GF-D8 (cell line): ENCODE data around the gene CDK5RAP1.
A peak's percentile ranks its signal among the peaks of the same experiment; 100 is the strongest.
"Not testable (repeated sequence)": the region's sequence is repeated elsewhere in the genome, so short reads cannot be mapped to it uniquely, and the experiment has no call there.

Experiments
- DNase-seq: peaks from one replicate; lab custom pipeline; 2025; lab: John Stamatoyannopoulos, UW

Gene CDK5RAP1, protein sequence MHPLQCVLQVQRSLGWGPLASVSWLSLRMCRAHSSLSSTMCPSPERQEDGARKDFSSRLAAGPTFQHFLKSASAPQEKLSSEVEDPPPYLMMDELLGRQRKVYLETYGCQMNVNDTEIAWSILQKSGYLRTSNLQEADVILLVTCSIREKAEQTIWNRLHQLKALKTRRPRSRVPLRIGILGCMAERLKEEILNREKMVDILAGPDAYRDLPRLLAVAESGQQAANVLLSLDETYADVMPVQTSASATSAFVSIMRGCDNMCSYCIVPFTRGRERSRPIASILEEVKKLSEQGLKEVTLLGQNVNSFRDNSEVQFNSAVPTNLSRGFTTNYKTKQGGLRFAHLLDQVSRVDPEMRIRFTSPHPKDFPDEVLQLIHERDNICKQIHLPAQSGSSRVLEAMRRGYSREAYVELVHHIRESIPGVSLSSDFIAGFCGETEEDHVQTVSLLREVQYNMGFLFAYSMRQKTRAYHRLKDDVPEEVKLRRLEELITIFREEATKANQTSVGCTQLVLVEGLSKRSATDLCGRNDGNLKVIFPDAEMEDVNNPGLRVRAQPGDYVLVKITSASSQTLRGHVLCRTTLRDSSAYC

DNA sequence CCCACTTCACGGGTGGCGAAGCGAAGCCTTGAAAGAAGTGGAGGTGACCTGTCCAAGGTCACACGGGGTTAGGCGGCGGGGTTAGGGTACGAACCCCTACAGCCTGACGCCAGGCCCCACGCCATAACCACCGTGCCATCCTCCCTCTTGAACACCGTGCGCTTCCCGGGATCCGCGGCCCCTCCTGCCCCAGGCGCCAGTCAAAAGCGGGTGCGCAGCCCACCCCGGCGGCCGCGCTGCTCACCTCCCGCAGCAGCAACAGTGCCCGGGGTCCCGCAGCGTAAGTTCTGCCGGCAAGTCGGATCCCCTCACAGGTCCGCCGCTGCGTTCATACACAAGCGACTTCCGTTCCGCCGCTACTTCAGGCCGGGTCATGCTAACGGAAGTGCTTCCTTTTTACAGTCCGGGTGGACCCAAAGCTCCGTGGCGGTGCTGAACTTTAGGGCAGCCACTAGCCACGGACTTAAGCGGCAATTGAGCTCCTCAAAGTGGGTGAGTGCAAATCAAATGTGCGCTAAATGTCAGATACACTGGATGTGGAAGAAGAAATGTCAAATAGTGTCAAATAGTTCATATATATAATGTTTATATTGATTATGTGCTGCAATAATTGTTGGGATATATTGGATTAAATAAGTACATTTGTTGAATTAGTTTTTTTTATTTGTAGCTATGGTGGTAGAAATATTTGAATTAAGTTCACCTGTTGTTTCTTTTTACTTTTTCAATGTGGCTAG lies at the start of gene CDK5RAP1:
TSS of gene CDK5RAP1 (minus strand) at position 336 of the 737 bp plus-strand sequence. CDS start 4,455 bp downstream, outside the sequence.
- peak; percentile 42 for DNase-seq

DNA sequence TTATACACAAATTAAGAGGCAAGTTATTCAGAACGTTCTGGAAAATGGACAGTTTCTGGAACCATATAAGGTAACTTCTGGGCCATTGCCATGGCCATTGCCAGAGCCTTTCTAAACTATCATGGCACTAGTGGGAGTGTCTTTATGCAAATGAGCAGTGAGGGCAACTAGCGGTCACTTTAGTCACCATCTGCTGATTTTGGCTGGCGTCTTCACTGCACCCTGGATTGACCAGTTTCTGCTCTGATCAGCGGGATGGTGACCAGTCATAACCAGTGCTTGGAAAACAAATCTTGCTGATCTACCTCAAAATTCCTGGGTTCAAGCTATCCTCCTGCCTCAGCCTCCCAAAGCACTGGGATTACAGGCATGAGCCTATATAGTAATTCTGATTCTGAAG lies 49.5 kb upstream of the CDK5RAP1 start:
- no peak for DNase-seq

DNA sequence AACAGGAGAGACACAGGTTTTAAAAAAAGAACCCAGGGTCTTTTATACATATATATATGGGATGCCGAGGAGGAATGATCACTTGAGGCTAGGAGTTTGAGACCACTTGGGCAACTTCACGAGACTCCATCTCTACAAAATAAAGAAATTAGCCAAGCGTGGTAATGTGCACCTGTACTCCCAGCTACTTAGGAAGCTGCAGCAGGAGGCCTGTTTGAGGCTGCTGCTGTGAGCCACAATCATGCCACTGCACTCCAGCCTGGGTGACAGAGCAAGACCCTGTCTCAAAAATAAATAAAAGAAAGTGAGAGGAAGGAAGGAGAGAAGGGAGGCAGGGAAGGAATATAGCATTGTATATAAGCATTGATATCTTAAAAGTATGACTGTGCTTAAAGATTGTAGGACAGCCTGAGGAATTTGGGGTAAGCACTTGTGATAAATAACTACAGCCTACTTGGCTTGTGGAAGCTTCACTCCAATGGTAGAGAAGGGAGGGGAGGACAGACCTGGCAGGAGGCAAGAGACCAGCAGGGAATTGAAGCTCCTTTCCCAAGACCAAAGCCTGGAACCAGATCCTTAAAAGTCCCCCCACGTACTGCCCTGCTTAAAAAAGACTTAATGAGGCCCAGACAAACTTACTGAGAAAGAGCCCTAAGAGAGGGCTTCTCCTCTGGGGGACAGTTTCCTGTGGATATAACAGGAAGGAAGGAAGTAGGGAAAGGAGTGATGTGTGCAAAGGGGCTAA lies 44.7 kb upstream of the CDK5RAP1 start:
- DNase-seq = no peak

DNA sequence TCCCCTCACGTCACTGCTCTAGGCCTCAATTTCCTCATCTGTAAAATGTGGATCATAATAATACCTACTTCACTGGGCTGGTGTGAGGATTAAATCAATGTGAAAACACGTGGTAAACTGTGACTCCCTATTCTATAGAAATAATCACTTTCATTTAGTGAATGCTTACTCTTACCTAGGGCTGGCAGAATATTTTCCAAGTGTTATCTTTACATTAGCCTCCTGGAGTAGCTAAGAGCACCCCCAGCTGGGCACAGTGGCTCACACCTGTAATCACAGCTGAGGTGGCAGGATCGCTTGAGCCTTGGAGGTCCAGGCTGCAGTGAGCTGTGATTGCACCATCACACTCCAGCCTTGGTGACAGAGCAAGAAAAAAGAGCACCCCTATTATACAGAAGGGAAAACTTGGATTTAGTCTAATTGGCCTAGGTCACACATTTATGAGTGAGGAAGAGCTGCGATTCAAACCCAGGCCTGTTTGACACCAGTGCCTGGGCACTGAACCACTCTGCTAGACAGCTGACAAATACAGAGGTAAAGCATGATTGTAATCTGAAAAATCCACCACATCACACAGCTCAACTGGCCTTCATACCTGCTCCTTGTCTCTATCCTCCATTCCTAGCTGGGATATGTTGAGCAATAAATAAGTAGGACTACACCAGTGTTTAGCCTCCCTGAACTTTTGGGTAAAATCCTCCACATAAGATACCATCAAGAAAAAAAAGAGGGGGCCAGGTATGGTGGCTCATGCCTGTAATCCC lies 43.7 kb upstream of the CDK5RAP1 start:
- no peak for DNase-seq

DNA sequence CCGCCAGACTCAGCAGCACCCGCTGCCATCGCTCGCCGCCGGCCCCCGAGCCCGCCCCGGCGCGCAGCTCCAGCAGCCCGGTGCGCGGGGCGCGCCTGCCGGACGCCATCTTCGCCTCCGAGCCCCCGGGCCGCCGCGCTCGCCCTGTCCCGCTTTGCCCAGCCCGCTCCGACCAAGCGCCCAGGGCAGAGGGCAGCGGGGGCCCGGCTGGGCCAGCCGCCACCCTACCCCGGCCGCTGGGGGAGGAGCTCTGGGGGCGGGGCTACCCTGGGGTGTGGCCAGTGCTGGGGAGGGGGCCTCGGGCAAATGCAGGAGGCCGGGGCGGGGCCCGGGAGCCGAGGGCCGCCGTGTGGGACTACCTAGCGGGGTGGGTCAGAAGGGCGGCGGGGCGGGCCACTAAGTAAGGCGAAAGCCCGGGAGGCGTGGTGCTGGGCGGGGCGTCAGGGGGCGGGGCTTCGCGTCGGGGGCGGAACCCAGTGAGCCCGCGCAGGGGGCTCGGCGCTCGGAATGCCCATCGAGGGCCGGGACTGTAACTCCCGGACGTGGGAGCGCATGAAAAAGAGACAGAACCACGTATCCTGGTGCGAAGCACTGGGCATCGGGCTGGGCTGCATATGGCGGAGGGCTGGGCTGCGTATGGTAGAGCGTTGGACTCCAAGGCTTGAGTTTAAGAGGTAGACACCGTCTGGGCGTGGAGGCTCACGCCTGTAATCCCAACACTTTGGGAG lies 42.4 kb upstream of the CDK5RAP1 start, which contains the start of gene SNTA1:
TSS of gene SNTA1 (minus strand) at position 252 of the 728 bp plus-strand sequence. CDS start at position 109, 143 bp downstream.
- no peak for DNase-seq

DNA sequence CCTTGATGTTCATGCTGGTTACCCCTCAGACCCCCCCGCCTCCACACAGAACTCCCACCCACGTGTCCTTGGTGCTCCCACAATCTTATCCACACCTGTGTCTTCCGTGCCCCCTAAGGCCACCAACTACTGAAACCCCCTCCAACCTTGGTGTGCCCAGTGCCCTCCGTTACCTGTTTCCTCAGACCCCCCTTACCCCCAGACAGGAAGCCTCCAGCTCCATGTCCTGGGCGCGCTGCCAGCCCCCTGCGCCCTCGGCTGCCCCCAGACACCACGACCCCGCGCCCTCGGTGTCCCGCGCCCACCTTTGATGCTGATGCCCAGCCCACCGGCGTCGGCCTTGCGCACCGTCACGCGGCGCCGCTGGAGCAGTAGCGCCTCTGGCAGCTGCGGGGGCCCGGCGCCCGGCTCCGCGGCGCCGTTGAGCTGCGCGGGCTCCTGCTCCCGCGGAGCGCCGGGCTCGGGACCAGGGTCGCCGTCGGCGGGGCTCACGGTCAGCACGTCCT lies 41.7 kb upstream of the CDK5RAP1 start:
- DNase-seq = no peak

DNA sequence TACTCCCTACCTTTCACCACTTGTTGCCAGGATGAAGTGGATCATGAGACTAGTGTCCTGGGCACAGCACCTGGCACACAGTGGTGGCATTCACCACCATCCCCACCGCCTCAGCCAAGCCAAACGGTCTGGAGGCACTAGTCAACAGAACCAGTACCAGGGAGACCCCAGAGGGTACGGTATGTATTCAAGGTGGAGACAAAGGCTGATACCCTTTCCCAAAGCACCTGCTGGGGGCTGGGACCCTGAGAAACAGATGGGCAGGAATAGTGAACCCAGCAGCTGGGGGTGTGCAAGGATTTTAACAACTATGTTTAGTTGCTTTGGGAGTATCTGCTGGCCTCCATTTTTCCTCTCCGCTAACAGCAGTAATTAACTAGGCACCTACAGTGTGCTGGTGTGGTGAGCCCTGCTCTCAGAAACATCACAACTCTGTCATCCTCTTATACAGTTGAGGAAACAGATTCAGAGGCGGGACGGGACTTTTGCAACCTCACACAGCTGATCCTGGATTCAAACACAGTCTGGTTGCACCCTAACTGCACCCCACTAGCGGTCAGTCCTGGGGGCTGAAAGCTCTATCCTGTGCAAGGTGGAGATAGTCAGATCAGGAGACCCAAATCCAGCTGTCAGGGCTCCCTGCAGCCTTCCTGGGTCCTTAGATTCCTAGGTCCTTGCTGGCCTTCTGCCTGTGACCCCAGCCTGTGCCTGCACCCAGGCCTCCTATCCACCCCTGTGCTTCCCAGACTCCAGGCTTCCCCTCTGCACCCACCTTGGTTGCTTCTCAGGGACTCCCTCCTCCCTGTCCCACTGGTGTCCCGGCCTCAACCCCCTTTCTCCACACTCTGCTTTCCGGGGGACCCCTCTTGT lies 41.1 kb upstream of the CDK5RAP1 start:
- no peak for DNase-seq

DNA sequence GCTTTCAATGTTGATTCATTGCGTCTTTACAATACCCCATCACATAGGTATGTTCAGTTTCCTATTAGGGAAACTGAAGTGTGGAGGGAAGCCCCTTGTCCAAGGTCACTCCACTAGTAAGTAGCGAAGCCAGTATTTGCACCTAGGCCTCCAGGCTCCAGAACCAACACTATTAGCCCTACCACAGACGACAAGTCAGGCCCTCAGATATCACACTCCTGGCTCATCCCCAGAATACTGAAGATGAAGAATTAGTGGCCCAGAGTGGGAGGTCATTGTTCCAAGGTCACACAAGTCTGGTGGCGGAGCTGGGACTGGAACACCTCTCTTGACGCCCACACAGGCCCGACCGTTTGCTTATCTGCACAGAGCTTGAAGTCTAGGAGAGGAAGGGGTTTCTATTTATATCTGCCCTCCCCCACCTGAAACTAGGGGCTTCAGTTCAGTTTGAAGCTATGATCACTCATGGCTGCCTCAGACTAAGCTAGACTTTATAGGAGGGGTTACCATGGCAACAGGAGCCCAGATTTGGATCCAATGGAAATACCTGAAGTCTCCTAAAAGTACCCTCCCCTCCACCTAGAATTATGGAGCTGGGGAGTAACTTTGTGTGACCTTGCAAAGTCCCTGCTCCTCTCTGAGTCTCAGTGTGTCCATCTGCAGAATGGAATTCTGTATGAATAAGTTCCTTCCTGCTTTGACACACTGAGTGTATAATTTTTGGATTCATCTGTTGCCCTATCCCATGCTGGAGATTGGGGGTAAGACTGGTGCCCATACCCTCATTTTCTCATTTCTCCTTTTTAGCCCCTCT lies 40.0 kb upstream of the CDK5RAP1 start:
- DNase-seq = no peak

DNA sequence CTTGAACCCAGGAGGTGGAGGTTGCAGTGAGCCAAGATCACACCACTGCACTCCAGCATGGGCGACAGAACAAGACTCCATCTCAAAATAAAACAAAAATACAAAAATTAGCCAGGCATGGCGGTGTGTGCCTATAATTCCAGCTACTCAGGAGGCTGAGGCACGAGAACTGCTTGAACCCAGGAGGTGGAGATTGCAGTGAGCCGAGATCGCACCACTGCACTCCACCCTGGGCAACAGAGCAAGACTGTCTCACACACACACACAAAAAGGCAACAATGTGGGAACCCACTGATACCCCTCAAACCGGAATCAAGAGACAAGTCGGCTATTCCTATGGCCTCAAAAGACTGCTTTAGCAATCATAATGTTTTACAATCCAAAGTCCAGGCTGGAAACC lies 39.2 kb upstream of the CDK5RAP1 start:
- DNase-seq = not testable (repeated sequence)

DNA sequence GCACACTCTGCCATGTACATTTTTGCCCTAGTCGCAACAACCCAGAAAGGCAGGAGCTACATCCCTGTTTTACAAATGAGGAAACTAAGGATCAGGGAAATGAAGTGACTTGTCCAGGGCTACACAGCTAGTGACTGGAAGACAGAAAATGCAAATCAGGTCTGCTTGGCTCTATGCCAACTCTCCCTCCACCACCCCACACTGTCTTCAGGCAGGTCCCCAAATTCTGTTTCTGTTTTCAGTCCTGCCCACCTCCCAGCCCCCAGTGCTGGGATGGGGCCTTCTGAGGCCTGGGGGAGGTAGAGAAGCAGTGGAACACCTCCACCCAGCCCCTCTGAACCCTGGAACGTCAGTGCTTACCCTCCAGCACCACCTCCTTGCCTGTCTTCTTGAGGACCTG lies 37.2 kb upstream of the CDK5RAP1 start:
- DNase-seq = no peak

DNA sequence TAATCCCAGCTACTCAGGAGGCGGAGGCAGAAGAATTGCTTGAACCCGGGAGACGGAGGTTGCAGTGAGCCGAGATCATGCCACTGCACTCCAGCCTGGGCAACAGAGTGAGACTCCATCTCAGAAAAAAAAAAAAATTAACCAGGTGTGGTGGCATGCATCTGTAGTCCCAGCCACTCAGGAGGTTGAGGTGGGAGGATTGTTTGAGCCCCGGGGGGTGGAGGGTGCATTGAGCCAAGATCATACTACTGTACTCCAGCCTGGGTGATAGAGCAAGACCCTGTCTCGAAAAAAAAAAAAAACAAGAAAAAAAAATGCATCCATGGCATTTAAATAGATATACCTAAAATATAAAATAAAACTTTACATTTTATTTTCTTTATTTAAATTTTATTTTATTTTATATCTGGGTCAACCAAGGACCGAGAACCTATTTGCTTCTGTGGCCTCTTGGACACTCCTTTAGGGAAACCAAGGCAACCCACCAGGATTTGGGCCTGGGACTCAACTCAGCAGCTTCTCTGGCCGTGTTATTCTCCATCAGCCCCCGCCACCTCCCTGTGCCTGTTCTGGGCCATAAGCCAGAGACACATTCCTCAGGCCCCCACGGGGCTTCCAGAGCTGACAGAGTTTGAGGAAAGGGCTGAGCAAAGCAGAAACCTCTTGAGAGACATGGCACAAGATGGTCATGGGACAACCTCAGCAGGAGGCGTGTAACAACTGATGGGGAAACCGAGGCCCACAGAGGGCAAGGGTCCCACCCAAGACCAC lies 36.0 kb upstream of the CDK5RAP1 start:
- DNase-seq = no peak

DNA sequence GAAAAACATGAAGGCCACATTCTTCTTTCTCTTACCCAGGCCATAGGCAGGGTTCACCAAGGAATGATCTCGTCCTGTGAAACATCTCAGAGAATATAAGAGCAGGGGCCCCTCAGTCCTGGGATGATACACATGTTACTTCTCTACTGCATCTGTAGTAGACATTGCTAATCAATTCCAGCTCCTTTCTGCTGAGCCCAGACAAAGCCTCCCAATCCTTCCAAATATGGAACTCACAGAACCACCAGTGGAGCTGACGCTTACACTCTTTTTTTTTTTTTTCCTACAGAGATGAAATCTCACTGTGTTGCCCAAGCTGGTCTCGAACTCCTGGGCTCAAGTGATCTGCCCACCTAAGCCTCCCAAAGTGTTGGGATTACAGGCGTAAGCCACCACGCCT lies 33.1 kb upstream of the CDK5RAP1 start:
- no peak for DNase-seq

DNA sequence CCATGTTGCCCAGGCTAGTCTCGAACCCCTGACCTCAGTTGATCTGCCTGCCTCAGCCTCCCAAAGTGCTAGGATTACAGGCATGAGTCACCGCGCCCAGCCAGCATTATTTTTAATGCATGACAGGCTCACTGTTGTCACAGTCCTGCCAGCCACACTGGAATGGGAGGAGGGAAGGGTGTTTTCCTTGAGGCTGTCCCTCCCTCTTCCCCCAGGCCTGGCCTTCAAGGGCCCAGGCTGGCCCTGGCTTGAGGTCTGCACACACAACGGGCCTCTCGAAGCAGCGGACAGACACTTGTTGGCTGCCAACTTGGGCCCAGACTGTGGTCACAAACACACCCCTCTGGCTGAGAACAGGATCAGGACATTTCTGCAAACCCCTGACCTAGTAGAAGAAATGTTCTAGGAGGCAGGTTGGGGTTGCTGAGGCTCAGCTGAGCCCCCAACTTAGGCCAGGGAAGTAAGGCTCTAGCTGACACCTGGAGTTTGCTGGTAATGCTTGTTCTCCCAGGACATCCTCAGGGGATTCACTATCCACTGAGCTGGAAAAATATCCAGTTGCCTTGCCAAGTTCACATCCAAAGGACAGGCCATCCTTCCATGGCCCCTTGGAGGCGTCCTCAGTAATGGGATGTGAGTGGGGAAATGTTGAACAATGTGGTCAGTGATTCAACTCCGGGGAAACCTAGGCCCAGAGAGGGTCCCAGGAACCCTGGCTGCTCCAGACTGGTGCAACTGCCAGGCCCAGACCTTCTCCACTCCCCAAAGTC lies 32.3 kb upstream of the CDK5RAP1 start:
- DNase-seq = no peak

DNA sequence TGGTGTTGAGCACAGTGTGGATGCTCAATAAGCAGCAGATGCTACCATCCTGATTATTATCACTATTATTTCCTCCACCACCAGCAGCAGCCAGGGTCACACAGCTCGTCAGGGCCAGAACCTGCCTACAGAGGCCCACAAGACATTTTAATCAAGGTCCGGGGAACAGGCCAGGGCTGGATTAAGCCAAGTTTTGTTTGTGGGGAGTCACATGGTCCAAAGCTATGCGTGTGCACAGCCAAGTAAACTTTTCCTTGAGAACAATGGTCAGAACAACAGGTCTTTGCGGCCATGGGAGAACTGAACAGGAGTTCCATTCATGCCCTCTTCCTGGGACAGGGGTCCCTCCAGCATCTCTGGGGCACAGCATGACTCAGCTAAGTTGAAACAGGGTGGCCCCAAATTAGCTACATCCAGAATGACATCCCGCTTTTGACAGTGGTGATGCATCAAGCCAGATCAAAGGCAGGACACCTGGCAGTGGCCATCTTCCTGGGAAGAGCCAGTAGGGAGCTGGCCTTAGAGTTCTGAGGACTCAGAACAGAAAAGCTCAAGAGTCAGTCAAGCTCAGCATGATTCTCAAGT lies 30.6 kb upstream of the CDK5RAP1 start:
- no peak for DNase-seq

DNA sequence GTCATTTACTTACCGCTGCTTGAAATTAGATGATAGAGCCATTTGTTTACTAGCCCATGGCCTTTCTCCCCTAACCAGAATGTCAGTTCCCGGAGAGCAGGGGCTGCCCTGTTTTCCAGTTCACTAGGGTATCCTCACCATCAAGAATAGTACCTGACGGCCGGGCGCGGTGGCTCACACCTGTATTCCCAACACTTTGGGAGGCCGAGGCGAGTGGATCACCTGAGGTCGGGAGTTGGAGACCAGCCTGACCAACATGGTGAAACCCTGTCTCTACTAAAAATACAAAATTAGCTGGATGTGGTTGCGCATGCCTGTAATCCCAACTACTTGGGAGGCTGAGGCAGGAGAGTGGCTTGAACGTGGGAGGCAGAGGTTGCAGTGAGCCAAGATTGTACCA lies 22.6 kb upstream of the CDK5RAP1 start:
- not testable (repeated sequence) for DNase-seq

DNA sequence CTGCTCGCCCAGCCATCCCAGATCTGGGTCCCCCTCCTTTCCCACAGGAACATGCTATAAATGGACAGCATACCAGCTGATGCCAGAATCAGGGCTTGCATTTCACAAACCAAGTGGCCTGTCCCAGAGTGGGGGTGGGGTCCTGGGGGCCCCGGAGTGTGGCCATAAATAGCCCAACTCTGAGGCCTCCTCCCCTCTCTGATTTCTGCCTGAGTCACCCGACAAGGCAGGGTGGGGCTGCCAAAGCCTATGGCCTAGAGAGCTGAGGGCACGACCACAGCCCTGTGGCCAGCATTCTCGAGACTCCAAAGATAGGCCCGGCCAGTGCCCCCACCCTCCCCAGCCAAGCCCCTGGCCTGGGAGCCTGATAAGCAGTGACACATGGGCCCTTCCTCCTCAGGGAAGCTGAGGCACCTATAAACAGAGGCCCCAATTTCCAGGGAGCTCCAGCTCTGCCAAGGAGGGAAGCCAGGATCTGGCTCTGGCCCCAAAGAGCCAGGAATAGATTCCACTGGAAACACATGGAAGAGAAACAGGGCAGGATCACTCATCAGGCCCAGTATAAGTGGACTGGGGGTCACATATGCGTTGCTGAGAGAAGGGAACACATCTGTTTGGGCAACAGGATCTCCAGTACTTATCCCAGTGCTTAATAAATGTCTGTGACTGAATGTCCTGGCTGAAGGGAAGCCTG lies 22.0 kb upstream of the CDK5RAP1 start:
- DNase-seq = no peak
